LNCaP clone FGC (cell line): ENCODE results near the gene SLC25A17.
A peak's percentile ranks its signal among the peaks of the same experiment; 100 is the strongest.

Experiments
- DNase-seq: peaks from one replicate; pipeline ENCODE4 v3.0.0-alpha.2; 2011; ENCODE audit warnings: low read depth
- H3K4me3 ChIP-seq: 2 replicates; pipeline ENCODE4 v1.5.1; 2011; ENCODE audit warnings: mild to moderate bottlenecking, low read depth, low read length, control low read depth
- CTCF ChIP-seq: IDR thresholded peaks from 2 replicates; pipeline ENCODE4 v1.5.1; 2012; ENCODE audit warnings: mild to moderate bottlenecking; ENCODE audit not compliant: control insufficient read depth, insufficient read depth; ENCODE audit errors: extremely low read depth

Gene SLC25A17

GRCh38 chr22:40818192-40818746 is 877 bp downstream of the SLC25A17 start:
- TF ChIP-seq CTCF, result no peak
- H3K4me3 ChIP-seq, result peak overlapping the region; percentile 93
- no peak for DNase-seq

- no peak for TF ChIP-seq CTCF
- peak overlapping the region; percentile 93 for H3K4me3 ChIP-seq
- DNase-seq, result no peak
These were observed 1.4 kb downstream of the SLC25A17 start for GRCh38 chr22:40817737-40818136.

GRCh38 chr22:40813912-40814315 is 5.2 kb downstream of the SLC25A17 start:
- no peak overlapping the region for H3K4me3 ChIP-seq
- TF ChIP-seq CTCF, result no peak
- DNase-seq, result no peak

- no peak for DNase-seq
- no peak overlapping the region for H3K4me3 ChIP-seq
- TF ChIP-seq CTCF, result no peak
These were observed 10.9 kb downstream of the SLC25A17 start for GRCh38 chr22:40808018-40808841.

- no peak for DNase-seq
- no peak for TF ChIP-seq CTCF
- H3K4me3 ChIP-seq, result no peak overlapping the region
These were observed 12.4 kb downstream of the SLC25A17 start for GRCh38 chr22:40806711-40807110.

- DNase-seq, result no peak
- no peak overlapping the region for H3K4me3 ChIP-seq
- TF ChIP-seq CTCF, result no peak
These were observed 13.4 kb downstream of the SLC25A17 start for GRCh38 chr22:40805699-40806203.
